ENCODE measurements around the gene CCDC3.
"Not testable (repeated sequence)": the region's sequence is repeated elsewhere in the genome, so short reads cannot be mapped to it uniquely, and the experiment has no call there.

CCDC3 gene

DNA sequence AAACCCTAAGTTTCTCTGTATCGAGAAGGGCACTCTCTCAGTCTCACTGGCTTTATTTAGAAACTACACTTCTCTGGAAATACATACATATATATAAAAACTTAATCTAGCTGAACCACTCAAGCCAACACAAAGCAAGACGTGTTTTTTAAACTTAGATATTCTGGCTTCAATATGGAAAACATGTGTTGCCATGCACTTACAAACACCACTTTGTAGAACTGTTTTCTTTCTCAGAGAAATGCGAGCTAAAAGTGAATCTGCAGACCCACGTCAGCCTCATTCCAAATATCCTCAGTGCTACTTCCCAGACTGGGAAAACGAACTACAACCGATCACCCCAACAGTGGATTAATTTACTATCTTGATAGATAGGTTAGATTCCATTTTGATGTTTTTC, 1.7 kb downstream of the CCDC3 start:
- no peak for DNase-seq

DNA sequence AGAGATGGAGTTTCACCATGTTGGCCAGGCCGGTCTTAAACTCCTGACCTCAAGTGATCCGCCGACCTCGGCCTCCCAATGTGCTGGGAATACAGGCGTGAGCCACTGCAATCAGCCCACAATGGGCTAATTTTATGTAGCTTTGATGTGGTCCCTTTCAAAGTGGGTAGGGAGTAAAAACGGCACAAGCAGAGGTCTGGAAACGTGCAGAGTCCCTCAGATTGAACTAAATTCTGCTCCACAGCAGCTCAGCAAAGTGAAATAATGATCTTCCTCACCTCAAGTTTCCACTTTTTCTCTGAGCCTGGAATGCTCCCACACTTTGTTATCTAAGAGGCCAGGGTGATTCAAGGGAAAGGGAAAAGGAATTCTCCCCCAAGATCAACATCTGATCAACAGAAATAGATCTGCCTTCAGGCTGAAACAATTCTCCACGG, 6.1 kb downstream of the CCDC3 start:
- no peak for DNase-seq

DNA sequence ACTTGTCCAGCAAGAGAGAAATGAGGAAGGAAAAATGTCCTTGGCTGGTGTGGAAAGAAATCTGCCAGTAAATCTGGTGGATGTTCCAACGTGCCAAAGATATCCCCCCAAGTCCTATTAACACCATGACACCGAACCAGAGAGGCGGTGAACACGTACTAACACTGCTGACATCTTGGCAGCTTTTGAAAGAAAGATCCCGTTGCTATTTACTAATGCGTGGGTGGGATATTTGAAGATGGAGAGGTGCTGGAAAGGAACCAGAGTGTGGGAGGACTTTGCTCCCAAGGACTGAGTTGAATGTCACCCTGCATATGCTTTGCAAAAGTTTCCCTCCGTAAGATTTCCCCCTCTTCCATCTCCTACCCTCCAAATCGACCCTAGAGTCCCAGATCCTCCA, 7.9 kb downstream of the CCDC3 start:
- no peak for DNase-seq

GRCh38 chr10:12985347-12985746, 16.2 kb downstream of the CCDC3 start:
- DNase-seq = no peak

- no peak for DNase-seq
Measured at GRCh38 chr10:12984165-12984747, 17.3 kb downstream of the CCDC3 start.

GRCh38 chr10:12983568-12983967, 17.9 kb downstream of the CCDC3 start:
- not testable (repeated sequence) for DNase-seq

DNA sequence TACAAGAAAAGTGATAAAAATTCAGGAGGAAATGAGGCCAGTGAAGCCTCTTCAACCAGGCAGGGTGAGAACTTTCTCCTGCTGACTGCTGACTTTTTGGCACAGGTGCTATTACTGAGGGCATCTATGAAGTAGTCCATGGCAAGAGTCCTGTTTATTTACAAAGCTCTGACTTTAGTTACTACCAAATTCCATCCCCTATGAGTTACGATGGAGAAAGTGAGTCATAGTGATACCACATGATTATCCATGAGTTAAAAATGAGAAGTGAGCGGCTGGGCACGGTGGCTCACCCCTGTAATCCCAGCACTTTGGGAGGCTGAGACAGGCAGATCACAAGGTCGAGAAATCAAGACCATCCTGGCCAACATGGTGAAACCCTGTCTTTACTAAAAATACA, 19.9 kb downstream of the CCDC3 start:
- no peak for DNase-seq

- no peak for DNase-seq
Measured at GRCh38 chr10:12980713-12981306, 20.7 kb downstream of the CCDC3 start.

DNA sequence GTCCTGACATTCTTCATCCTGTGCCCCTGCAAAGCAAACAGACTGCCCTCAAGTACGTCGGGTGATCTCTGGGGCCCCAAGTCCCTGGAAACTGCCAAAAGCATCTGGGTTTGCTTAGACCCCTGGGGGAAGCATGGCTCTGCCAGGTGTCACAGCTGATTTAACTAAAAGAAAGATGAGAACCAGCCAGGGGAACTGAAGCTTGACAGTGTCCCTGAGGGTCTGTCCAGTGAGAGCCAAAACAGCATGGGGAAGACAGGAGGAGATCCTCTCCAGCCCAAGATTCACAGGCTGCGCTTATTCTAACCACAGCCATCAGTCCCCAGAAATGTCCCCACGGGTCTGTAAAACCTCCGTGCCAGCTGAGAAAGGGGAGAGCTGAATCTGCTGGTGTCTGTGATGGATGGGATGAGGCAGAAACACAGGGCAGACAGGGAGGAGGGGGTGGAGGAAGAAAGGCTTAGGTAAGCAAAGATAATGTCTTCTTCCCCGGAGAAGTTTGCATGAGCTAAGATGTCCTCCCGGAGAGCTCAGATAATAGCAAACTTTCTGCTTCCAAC, 21.3 kb downstream of the CCDC3 start:
- DNase-seq = no peak

- no peak for DNase-seq
Measured at GRCh38 chr10:12978891-12979290, 22.6 kb downstream of the CCDC3 start.

DNA sequence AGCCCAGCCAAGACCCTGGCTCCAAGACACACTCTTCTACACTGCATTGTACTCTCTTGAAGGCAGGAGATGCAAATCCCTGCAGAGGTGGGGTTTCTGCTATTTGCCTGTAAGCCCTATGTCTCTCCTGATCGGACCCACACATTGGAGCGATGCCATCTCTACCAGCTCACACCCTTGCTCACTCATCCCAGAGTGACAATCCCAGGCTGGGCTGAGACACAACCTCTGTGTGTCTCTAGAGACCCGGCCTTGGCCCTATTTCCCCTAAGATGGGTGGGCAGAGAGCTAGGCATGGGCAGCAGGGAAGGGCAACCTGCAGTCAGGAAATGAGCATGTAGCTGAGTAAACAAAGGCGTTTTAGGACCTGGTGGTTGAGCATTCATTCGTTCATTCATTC, 25.6 kb downstream of the CCDC3 start:
- no peak for DNase-seq

GRCh38 chr10:12975266-12975665, 26.2 kb downstream of the CCDC3 start:
- no peak for DNase-seq

- DNase-seq = no peak
Measured at GRCh38 chr10:12974491-12975199, 26.9 kb downstream of the CCDC3 start.

GRCh38 chr10:12974078-12974477, 27.4 kb downstream of the CCDC3 start:
- no peak for DNase-seq

DNA sequence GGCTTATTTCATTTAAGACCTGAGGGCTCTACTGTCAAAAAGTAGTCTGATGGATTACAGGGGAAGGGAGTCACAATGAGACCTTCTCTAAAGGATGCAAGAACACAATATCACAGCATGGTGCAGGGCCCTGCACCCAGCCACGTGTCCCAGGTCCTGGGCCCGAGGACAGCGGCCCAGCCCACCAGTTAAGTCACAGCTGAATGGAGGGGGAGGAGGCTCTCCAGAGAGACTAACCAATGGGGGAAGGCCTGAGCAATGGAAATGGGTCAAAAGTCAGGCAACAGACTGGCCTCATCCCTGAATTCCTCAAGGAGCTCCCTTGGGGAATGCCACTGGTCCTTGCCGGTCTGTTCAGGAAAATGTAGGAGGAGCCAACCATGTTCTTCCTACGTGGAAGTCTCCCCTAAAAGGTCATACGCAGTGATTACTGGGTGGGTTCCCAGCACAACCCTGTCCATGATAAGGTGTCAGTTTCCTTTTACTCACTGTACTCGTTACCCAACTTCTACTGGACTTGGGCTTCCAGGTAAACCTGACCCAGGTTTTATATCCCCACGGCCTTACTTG, 28.3 kb downstream of the CCDC3 start:
- no peak for DNase-seq

- DNase-seq = no peak
Measured at GRCh38 chr10:12972146-12972545, 29.4 kb downstream of the CCDC3 start.

DNA sequence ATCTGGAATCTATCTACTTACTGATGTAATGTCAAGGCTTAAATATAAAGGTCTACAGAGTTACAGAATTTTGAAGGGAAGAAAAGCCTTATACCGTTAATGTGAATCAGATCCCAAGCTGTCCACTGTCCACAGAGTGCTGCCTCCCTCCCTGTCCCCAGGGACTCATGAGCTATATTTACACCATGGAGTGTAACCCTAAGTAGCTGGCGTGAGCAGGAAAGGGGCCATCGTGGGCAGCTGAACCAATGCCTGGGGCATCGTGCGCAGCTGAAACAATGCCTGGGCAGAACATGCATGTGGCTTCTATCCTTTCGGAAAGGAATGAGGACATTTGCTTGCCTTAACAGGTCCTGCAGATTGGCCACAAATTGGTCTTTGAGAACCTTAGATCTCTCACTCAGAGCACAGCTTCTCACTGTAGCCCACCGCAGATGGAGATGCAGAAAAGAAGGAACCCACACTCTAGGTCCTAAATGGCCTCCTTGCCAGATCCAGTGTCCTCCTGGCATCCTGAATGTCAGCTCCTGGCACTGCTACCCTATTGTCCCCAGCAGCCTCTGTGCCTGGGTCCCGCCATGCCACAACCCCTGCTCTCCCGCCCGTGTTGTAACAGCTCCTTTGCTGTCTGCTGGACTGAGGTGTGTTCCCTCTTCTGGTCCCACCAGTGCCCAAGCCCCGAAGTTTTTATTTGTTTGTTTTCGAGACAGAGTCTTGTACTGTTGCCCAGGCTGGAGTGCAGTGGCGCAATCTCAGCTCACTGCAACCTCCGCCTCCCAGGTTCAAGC, 30.3 kb downstream of the CCDC3 start:
- DNase-seq = no peak

GRCh38 chr10:12969951-12970350, 31.6 kb downstream of the CCDC3 start:
- no peak for DNase-seq

GRCh38 chr10:12966067-12966466, 35.4 kb downstream of the CCDC3 start:
- no peak for DNase-seq

GRCh38 chr10:12965571-12965970, 35.9 kb downstream of the CCDC3 start:
- DNase-seq = no peak

GRCh38 chr10:12962556-12962955, 39.0 kb downstream of the CCDC3 start:
- DNase-seq = no peak

DNA sequence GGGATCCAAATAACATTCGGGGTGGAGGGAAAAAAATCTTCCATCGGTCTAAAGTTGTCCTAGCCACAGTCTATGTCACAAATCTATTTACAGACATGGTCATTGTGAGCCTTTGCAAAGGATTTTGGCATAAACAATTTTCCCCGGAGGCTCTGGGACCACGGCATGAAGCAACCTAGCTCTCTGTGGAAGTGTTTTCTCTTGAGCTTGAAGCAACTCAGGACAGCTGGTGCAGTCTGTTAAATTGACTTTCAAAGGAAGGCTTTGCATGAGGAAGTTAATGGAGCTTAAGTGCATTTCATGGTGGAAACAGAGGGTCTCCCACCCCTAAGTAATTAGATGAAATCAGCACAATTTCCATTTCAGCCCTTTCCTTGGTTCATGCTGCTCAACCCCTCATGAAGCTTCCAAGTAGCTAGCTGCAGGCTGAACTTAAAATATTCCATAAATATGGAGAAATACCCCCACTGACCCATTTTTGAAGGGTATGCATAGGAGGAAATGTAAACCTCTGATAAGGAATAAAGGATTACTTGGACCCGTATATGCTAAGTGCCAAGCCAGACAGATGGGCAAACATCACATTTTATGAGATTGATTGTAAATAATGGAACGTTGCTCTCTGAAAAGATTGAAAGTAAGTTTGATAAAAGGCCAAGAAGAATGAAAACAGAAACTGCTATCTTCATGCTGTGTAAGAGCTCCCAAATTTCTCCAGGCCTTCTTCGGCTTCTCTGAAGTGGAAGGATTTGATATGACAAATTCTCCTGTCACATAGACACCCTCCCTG, 39.9 kb downstream of the CCDC3 start:
- DNase-seq = no peak

Data from C1 segment of cervical spinal cord (tissue), 14 donors.